CD4-positive, alpha-beta T cell treated with Interferon alpha-2 for 1 hour (primary cell): ENCODE data around the gene PNLIPRP1.

Source experiments
- DNase-seq, 2 donors: peaks; one replicate each; pipeline ENCODE4 v3.0.0-alpha.2; 2020 to 2022

Gene PNLIPRP1

GRCh38 chr10:116590590-116591444, at the start of gene PNLIPRP1:
TSS of gene PNLIPRP1 (plus strand) at chr10:116590959. CDS start at chr10:116591130, 171 bp downstream.
- DNase-seq: no peak

- DNase-seq: no peak
Observed at GRCh38 chr10:116542007-116542677, 48.6 kb upstream of the PNLIPRP1 start.

- DNase-seq: no peak
Observed at GRCh38 chr10:116545122-116545521, 45.6 kb upstream of the PNLIPRP1 start.

DNA sequence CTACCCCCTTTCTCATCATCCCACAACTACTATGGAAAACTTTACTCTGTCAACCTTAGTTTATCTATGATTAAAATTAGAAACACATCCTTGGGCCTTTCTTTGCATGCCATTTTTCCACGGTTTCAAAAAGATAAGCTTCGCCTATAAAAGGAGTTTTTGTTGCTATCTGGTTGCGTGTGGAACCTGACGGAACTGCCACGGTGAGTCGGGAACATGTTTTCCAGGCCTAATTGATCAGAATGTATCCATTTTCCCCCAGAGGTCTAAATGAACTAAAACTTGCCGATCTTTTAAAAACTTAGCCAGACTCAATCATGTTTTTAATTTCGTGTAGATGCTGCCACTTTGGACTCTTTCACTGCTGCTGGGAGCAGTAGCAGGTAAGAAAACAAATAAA, 45.0 kb upstream of the PNLIPRP1 start, which contains the start of gene PNLIP:
Gene PNLIP, plus strand, starts transcription at position 176 of the 400 bp plus-strand sequence. Its CDS starts 162 bp downstream, at position 338.
- no peak for DNase-seq

DNA sequence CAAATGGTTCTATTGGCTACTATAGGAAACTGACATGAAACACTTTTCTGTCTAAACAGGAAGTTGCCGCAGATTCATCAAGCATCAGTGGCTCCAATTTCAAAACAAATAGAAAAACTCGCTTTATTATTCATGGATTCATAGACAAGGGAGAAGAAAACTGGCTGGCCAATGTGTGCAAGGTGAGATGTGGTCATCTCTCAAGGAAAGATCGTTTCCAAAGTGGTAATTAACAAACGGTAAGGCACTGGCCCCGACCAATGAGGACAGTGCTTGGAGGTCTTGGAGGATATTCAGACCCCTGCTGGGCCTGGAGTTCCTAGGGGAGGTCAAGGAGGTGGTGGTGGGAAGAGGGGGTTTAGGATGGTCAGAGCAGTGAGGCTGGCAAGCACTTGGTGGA, 42.5 kb upstream of the PNLIPRP1 start:
- DNase-seq: no peak

- DNase-seq: no peak
Observed at GRCh38 chr10:116553378-116553980, 37.3 kb upstream of the PNLIPRP1 start.

- no peak for DNase-seq
Observed at GRCh38 chr10:116554628-116555027, 36.1 kb upstream of the PNLIPRP1 start.

DNA sequence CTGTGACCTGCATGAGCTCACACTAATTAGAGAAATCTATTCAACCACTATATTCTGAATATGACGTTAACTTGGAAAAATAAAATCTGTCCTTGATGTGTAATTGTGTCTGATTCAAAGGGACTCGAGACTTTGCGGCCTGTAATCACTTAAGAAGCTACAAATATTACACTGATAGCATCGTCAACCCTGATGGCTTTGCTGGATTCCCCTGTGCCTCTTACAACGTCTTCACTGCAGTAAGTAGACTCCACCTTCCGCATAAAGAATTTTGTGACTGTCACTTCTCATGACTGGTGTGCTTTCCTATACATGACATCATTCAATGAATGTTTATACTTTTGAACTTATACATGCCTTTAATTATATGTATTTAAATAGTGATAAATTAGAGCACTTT, 34.9 kb upstream of the PNLIPRP1 start:
- no peak for DNase-seq

DNA sequence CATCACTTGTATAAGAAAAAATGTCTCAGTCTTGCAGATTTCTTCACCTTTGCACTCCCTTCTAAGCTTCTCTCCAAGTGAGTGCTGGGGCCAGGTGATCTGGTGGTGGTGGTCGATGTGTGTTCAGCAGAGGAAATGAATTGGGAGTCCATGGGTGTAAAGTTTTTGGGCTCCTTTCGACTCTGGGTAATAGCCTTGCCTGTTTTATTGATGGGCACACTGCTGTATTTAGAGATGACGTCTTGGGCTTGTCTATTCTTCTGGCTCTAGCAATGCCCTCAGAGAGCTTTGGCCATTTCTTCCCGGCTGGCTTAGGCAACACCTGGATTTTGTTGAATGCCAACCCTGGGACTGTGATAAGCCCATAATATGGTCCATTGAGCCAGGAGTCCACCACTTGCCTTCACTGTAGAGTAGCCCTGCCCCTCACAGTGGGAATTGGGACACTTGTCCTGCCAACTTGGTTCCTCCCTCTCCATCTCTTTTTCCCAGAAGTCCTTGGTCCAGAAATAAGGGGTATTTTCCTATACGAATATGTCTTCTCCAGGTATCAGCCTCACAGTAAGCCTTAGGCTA, 33.4 kb upstream of the PNLIPRP1 start:
- DNase-seq: no peak

GRCh38 chr10:116565534-116565933, 25.2 kb upstream of the PNLIPRP1 start:
- no peak for DNase-seq

DNA sequence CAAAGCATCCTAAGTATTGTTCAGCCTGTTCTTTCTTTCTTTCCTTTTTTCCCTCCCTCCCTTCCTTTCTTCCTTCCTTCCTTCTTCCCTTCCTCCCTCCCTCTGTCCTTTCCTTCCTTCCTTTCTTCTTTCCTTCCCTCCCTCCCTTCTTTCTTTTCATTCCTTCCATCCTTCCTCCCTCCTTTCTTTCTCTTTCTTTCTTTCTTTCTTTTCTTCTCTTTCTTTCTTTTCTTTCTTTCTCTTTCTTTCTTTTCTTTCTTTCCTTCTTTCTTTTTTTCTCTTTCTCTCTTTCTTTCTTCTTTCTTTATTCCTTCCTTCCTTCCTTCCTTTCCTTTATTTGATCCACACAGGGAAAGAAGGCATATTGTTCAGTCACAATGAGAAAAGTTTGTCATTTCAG, 23.8 kb upstream of the PNLIPRP1 start:
- DNase-seq: no peak

- no peak for DNase-seq
Observed at GRCh38 chr10:116567335-116567734, 23.4 kb upstream of the PNLIPRP1 start.

DNA sequence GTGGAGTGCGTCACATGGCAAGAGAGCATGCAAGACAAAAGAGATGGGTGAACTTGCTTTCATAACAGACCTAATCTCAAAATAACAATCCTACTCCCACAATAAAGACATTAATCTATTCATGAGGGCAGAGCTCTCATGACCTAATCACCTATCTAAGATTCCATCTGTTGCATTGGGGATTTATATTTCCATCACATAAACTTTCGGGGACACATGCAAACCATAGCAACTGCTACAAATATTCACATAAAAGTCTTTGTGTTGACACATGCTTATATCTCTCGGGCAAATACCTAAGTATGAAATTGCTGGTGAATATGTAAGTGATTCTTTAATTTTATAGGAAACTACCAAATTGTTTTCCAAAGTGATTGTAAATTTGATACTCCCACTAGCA, 16.0 kb upstream of the PNLIPRP1 start:
- no peak for DNase-seq

DNA sequence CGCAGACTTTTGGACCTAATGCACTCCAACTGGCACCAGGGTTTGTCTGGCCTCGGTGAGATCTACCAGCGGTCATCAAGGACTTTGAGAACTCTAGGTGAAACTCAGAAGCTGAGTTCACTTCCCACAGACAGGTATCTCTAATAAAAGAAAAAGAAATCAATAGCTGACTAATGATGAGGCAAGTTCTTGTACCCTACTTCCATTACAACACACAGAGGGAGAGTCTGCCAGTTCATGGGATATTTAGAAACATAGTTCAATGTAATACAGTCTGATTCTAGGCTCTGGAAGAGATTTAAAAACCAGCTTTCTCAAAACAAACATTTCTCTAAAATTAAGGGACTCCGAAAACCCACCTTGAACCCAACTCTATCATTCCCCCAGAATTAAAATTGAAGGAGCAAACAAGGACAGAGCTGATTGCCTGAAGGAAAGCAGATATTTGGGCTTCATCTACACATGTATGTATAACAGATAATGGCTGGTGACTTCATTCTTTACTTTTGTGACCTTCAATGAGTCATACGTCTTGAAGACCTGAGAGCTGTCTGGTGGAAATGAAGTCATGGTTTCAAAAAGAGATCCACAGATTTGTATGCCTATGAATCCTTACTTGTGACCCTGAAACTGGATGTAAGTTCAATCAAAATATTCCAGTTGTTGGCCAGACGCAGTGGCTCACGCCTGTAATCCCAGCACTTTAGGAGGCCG, 2.7 kb upstream of the PNLIPRP1 start:
- no peak for DNase-seq

DNA sequence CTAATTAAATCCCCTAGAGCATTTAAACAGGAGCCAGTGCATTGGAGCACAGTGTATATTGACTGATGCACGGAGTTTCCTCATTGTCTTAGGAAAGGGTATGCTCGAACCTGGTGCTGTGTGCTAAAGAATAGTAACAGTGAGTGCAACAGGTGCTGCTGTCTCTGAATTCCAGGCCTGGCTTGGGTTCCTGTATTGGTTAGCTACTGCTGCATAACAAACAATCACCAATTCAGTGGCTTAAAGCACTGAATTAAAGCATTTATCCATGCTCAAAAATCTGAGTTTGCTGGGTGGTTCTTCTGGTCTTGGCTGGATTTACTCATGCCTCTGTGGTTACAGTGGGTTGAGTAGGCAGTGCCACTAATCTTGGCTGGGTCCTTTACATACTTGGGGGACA, 1.8 kb upstream of the PNLIPRP1 start:
- no peak for DNase-seq

GRCh38 chr10:116589926-116590325, 833 bp upstream of the PNLIPRP1 start:
- DNase-seq: no peak

- DNase-seq: no peak
Observed at GRCh38 chr10:116593139-116593740, 2.5 kb downstream of the PNLIPRP1 start.

- no peak for DNase-seq
Observed at GRCh38 chr10:116594525-116595035, 3.8 kb downstream of the PNLIPRP1 start.

DNA sequence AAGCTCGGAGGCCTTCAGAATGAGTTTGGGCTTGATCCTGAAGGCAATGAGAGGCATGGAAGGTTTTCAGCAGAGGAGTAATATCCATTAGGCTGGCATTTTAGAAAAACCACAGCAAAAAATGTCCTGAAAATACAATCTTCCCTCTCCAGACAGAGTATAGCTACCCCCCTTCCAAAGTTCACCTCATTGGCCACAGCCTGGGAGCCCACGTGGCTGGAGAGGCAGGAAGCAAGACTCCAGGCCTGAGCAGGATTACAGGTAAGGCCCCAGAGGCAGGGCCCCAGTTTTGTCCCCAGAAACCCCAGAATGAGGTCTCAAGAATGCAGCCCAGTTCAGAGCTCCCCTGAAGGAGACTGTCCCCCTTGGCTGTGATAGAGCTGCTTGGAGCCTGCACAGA, 5.3 kb downstream of the PNLIPRP1 start:
- no peak for DNase-seq

DNA sequence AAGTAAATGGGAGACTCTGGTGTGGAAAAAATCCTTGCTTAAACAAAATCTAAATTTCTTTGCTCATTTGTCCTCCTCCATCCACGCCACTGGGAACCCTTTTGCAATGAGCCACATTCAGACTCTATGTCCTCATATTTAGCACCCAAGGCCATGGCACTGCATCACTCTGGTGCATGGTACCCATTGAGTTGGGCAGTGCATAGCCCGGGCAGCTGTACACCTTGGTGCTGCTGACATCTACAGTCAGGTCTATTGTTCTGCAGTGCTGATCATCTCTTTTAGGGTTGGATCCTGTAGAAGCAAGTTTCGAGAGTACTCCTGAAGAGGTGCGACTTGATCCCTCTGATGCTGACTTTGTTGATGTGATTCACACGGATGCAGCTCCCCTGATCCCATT, 6.8 kb downstream of the PNLIPRP1 start:
- no peak for DNase-seq

DNA sequence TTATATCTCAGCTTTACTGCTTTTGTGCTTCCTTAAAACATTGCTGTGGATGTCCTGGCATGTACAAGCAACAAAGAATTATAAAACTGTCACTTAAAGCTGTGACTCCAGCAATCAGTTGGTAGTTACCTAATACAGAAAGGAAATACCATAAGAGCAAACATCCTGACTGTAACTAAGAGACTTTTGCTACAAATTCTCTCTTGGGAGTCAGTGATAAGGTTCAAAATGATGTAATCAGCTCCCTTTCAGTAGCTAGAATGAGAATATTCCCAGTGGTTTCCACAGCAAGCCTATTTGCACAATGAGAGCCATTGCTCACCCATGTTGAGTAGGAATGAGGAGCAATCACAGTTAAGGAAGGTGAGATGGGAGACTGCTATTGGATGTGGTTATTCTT, 7.6 kb downstream of the PNLIPRP1 start:
- no peak for DNase-seq

GRCh38 chr10:116599991-116600390, 9.2 kb downstream of the PNLIPRP1 start:
- no peak for DNase-seq
